ENCODE measurements around the gene NTNG2. TPM values are rescaled to one million over a fixed set of nuclear protein-coding genes. Genes with fewer than 3 reads are reported as not detected.

NTNG2 gene
- total RNA-seq, 4 donors from 2014 or later: 0.27 to 1.1 TPM; not detected in 2

GRCh38 chr9:132228062-132228461, 66.2 kb downstream of the NTNG2 start:
- no peak for DNase-seq
- Histone ChIP-seq H3K36me3 (no peaks in the 10 kb centered on the region), H3K27ac (no peak overlapping the region), H3K9me3 (no peaks in the 10 kb centered on the region), H3K27me3 (peaks cover 27% of the 10 kb centered on the region), H3K4me3 (no peak overlapping the region), H3K4me1 (no peaks in the 10 kb centered on the region)
- in situ Hi-C loops (cut with MboI; ENCODE audit: low pct_ligation_motif_present in 1 of 4, low pct_unique_long_range_greater_than_20kb in 1 of 4, low sequenced_read_pairs in 3 of 4) (no loop called here), intact Hi-C loops (cut with DNase I; ENCODE audit: low total_unique reads) (no loop called here)
- WGBS, 2 donors (ENCODE audit: low coverage in 1 of 2): 61% methylated on average over 12 of the region's 12 CpGs; no CpG with 5 or more reads in 1 of the 2 donors
- no peak for TF ChIP-seq POLR2A (IDR thresholded peaks at IDR 0.05)
- TF ChIP-seq POLR2AphosphoS5 (IDR thresholded peaks at IDR 0.05): no peak
- no peak for TF ChIP-seq CTCF (IDR thresholded peaks at IDR 0.05)
- no peak for TF ChIP-seq EP300 (IDR thresholded peaks at IDR 0.05; ENCODE audit: low read depth)

- 68% methylated on average over 4 of the region's 4 CpGs; no CpG with 5 or more reads in 1 of the 2 donors for WGBS, 2 donors (ENCODE audit: low coverage in 1 of 2)
- no peak for DNase-seq
- Histone ChIP-seq H3K9me3 (no peaks in the 10 kb centered on the region), H3K27ac (no peak overlapping the region), H3K27me3 (peaks cover 23% of the 10 kb centered on the region), H3K4me3 (no peak overlapping the region), H3K4me1 (no peaks in the 10 kb centered on the region), H3K36me3 (no peaks in the 10 kb centered on the region)
- in situ Hi-C loops (cut with MboI; ENCODE audit: low pct_ligation_motif_present in 1 of 4, low pct_unique_long_range_greater_than_20kb in 1 of 4, low sequenced_read_pairs in 3 of 4) (no loop called here), intact Hi-C loops (cut with DNase I; ENCODE audit: low total_unique reads) (loop anchor here (5.0 kb wide), 1 partner anchor 58 kb away; no protein-coding TSS in a partner anchor)
- TF ChIP-seq POLR2AphosphoS5 (IDR thresholded peaks at IDR 0.05): no peak
- TF ChIP-seq POLR2A (IDR thresholded peaks at IDR 0.05): no peak
- TF ChIP-seq CTCF (IDR thresholded peaks at IDR 0.05): no peak
- no peak for TF ChIP-seq EP300 (IDR thresholded peaks at IDR 0.05; ENCODE audit: low read depth)
These were observed 68.7 kb downstream of the NTNG2 start for GRCh38 chr9:132230605-132231004.

- in situ Hi-C loops (cut with MboI; ENCODE audit: low pct_ligation_motif_present in 1 of 4, low pct_unique_long_range_greater_than_20kb in 1 of 4, low sequenced_read_pairs in 3 of 4) (no loop called here), intact Hi-C loops (cut with DNase I; ENCODE audit: low total_unique reads) (loop anchor here (5.0 kb wide), 1 partner anchor 59 kb away; no protein-coding TSS in a partner anchor)
- no peaks in the 10 kb centered on the region for H3K9me3 ChIP-seq
- no peak for TF ChIP-seq CTCF (IDR thresholded peaks at IDR 0.05)
- TF ChIP-seq EP300 (IDR thresholded peaks at IDR 0.05; ENCODE audit: low read depth): no peak
- no peak for TF ChIP-seq POLR2AphosphoS5 (IDR thresholded peaks at IDR 0.05)
- no peak for TF ChIP-seq POLR2A (IDR thresholded peaks at IDR 0.05)
- no peaks in the 10 kb centered on the region for H3K4me1 ChIP-seq
- no peak overlapping the region for H3K27ac ChIP-seq
- 60% methylated on average over 18 of the region's 20 CpGs; no CpG with 5 or more reads in 1 of the 2 donors for WGBS, 2 donors (ENCODE audit: low coverage in 1 of 2)
- peaks cover 26% of the 10 kb centered on the region for H3K27me3 ChIP-seq
- DNase-seq: no peak
- no peaks in the 10 kb centered on the region for H3K36me3 ChIP-seq
- H3K4me3 ChIP-seq: no peak overlapping the region
These were observed 69.3 kb downstream of the NTNG2 start for GRCh38 chr9:132231019-132231701.

- in situ Hi-C loops (cut with MboI; ENCODE audit: low pct_ligation_motif_present in 1 of 4, low pct_unique_long_range_greater_than_20kb in 1 of 4, low sequenced_read_pairs in 3 of 4): no loop called here
These were observed 70.7 kb downstream of the NTNG2 start for GRCh38 chr9:132232522-132232921.

More at GRCh38 chr9:132232522-132232921, 70.7 kb downstream of the NTNG2 start:
- no peak for DNase-seq
- intact Hi-C loops (cut with DNase I; ENCODE audit: low total_unique reads): loop anchor here (5.0 kb wide), 1 partner anchor 60 kb away; no protein-coding TSS in a partner anchor
- Histone ChIP-seq H3K27ac (no peak overlapping the region), H3K36me3 (no peaks in the 10 kb centered on the region), H3K4me1 (no peaks in the 10 kb centered on the region), H3K27me3 (peaks cover 26% of the 10 kb centered on the region), H3K4me3 (no peak overlapping the region), H3K9me3 (no peaks in the 10 kb centered on the region)
- 60% methylated on average over 3 of the region's 3 CpGs; no CpG with 5 or more reads in 1 of the 2 donors for WGBS, 2 donors (ENCODE audit: low coverage in 1 of 2)
- no peak for TF ChIP-seq POLR2AphosphoS5 (IDR thresholded peaks at IDR 0.05)
- no peak for TF ChIP-seq EP300 (IDR thresholded peaks at IDR 0.05; ENCODE audit: low read depth)
- no peak for TF ChIP-seq CTCF (IDR thresholded peaks at IDR 0.05)
- TF ChIP-seq POLR2A (IDR thresholded peaks at IDR 0.05): no peak

Data from transverse colon (tissue), 4 donors.